ENCODE results near the gene ZBTB7C.

The ZBTB7C gene

GRCh38 chr18:48105317-48105716, 303.9 kb downstream of the ZBTB7C start:
- no peak overlapping the region for H3K4me3 ChIP-seq (ENCODE audit: low read depth, low read length)

GRCh38 chr18:48104705-48105104, 304.5 kb downstream of the ZBTB7C start:
- no peak overlapping the region for H3K4me3 ChIP-seq (ENCODE audit: low read depth, low read length)

GRCh38 chr18:48100651-48101165, 308.5 kb downstream of the ZBTB7C start:
- no peak overlapping the region for H3K4me3 ChIP-seq (ENCODE audit: low read depth, low read length)

DNA sequence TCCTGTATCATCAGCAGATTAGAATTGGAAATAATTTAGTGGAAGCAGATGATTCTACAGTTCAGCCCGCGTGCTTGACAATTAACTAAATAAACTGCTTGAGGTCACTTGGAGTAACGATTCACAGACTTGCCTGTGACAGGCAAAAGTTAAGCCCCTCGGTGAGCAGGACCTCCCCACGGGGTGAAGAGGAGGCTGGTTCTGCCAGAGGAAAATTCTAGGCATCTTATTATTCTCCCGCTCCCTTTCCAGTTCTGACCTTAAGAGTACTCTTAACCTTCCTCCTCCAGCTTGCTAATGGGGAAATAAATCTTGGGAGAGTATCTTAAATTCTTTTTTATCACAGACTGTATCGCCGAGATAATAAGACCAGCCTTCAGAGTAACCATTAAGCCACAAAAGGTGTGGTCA, 309.0 kb downstream of the ZBTB7C start:
- no peak overlapping the region for H3K4me3 ChIP-seq (ENCODE audit: low read depth, low read length)

GRCh38 chr18:48099481-48100164, 309.6 kb downstream of the ZBTB7C start:
- no peak overlapping the region for H3K4me3 ChIP-seq (ENCODE audit: low read depth, low read length)

DNA sequence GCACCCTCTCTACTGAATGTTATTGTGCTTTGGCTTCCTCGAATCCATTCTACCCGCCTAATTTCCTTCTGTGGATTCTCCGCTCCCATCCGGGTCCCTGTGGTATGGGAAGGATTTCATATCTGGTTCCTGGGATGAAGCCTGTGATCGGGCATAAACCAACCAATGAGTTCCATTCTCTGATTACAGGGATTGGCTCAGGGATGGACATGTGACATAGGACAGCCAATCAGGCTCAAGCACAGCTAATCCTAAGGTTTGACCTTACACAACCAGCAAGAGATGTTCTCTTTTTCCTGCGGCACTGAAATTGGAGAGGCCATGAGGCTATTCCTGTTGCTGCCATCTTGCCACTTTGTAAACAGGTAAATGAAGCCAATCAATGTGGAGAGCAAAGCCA, 310.6 kb downstream of the ZBTB7C start:
- H3K4me3 ChIP-seq (ENCODE audit: low read depth, low read length) = no peak overlapping the region

DNA sequence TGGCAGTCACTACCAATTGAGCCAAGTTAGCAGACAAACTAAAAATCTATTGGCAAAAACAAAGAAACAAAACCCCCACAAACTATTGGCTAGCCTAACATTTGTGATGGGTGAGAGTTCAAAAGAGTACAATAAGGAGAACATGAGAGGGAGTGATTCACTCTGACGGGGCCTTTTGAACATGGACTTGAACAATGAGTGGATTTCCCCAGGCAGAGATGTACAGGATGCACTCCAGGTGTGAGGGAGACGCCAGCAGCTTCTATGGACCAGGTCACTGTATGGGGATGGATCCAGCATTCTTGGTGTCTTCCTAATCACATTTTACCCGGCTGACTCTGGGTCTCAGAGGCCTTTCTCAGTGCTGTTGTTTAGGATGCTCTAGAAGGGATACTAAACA, 311.2 kb downstream of the ZBTB7C start:
- no peak overlapping the region for H3K4me3 ChIP-seq (ENCODE audit: low read depth, low read length)

DNA sequence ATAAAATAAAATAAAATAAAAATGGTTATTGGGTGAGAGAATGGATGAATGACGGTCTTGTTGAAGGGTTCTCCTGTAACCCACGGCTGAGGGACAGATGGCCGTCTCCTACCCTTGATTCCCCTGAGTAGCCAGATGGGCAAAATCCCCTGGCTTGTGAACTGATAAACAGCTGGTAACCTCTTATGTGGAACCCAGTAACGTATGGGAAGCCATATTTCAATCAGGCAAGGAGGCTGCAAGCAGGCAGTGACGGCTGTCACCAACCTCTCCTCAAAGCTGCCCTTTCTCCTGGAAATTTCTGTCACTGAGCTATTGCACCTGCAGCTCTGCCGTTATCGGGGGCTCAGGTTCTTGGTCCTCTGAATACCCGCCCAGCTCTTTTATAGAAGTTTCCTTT, 313.5 kb downstream of the ZBTB7C start:
- no peak overlapping the region for H3K4me3 ChIP-seq (ENCODE audit: low read depth, low read length)

DNA sequence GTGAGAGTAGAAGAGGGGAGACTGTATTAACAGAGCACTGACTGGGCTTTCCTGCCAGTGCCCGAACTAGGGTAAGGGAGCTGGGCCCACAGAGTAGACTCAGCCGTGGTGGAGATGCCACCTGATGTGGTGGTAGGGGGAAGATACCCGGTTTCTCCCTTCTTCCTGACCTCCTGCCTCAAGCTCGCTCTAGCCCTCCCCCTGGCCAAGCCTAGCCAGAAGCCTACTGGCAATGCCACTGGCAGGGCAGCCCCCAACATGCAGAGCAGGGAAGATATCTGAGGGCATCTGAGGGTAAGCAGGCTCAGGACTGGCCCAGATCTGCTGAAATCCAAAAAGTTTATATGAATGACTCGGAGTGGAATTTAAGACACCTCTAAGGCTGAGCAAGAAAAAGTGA, 316.1 kb downstream of the ZBTB7C start:
- H3K4me3 ChIP-seq (ENCODE audit: low read depth, low read length) = no peak overlapping the region

GRCh38 chr18:48091869-48092497, 317.2 kb downstream of the ZBTB7C start:
- H3K4me3 ChIP-seq (ENCODE audit: low read depth, low read length) = no peak overlapping the region

GRCh38 chr18:48090702-48091101, 318.5 kb downstream of the ZBTB7C start:
- no peak overlapping the region for H3K4me3 ChIP-seq (ENCODE audit: low read depth, low read length)

- H3K4me3 ChIP-seq (ENCODE audit: low read depth, low read length) = no peak overlapping the region
These were observed 319.2 kb downstream of the ZBTB7C start for GRCh38 chr18:48090021-48090420.

DNA sequence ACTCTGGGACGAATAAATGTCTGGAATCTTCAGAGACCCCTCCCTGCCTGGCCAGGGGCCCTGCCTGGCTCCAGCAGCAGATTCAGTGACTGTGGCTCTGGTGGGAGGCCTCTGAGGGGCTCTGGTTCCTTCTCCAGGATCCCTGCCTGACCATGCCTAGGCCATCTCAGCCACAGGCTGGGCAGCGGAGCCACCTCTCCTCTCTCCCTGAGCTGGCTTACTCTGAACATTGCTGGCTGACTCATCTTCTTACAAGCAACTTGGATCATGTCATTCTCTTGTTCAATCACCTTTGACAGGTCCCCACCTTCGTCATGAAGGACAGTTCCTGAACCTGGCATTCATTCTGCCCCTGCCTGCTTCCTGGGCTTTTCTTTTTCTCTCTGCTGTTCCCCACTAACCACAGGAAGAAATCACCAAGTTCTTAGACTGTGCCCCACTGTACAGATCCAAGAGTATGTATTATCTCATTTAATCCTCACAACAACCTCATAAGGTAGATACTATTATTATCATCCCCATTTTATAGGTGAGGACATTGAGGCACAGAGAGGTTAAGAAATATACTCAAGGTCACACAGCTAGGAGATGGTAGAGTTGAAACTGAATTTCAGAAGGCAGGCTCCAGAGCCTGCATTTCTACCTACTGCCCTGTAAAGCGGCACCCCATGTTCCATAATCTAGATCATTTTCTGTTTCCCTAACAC, 323.2 kb downstream of the ZBTB7C start:
- H3K4me3 ChIP-seq (ENCODE audit: low read depth, low read length) = no peak overlapping the region

DNA sequence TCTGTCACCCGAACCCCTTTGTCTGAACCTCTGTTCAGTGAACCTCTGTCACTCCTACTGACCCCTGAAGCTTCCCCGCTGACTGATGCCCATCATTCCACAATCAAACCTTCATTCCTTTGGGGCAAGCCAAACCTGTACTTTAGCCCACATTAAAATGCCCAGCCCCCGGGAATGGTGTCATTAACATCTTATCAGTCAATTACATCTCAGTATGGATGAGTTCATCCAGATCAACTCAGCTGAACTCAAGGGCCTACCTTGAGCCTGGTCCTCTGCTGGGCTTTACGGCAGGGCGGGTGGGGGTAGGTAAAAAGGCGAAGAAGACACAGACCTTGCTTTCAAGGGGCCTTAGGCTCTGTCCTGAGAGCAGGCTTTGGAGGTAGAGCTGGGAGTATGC, 324.3 kb downstream of the ZBTB7C start:
- H3K4me3 ChIP-seq (ENCODE audit: low read depth, low read length) = no peak overlapping the region

GRCh38 chr18:48084041-48084757, 325.0 kb downstream of the ZBTB7C start:
- H3K4me3 ChIP-seq (ENCODE audit: low read depth, low read length) = no peak overlapping the region

- no peak overlapping the region for H3K4me3 ChIP-seq (ENCODE audit: low read depth, low read length)
These were observed 328.6 kb downstream of the ZBTB7C start for GRCh38 chr18:48080546-48080945.

DNA sequence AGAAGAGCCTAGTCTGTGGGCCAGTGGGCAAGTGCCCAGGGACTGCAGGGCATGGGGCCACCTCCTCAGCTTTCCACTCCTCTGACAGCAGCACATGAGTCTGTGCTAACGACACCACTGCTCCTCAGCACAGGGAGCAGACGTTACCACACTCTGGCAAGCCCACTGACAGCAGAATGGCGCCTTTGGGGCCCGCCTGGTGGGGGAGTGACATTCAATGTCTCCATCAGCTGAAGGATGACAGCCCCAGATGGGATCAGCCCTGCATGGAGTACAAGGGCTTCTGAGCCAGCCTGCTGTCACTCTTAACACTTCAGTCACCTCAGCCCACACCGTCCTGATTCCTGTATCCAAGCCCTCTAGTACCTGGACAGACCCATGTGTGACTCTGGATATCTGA, 329.3 kb downstream of the ZBTB7C start:
- no peak overlapping the region for H3K4me3 ChIP-seq (ENCODE audit: low read depth, low read length)

GRCh38 chr18:48078448-48078847, 330.7 kb downstream of the ZBTB7C start:
- no peak overlapping the region for H3K4me3 ChIP-seq (ENCODE audit: low read depth, low read length)

DNA sequence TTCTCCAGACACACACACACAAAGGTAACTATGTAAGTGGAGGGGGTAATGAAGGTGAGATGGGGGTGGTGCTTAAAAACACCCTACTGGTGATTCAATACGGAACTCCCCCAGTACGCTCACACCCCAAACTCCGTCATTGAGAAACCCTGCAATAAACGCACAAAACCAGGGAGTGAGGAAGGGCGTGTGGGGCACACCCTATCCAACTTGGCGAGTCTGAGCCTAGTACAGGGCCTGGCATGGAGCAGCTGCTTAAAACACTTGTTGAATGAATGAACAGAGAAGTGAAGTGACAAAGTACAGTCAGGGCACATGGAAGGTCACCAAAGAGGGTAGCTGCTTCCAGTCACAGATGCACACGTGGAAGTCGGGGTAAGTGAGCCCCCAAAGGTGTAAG, 331.9 kb downstream of the ZBTB7C start:
- H3K4me3 ChIP-seq (ENCODE audit: low read depth, low read length) = no peak overlapping the region

- H3K4me3 ChIP-seq (ENCODE audit: low read depth, low read length) = no peak overlapping the region
These were observed 332.7 kb downstream of the ZBTB7C start for GRCh38 chr18:48076461-48076860.

GRCh38 chr18:48075707-48076093, 333.5 kb downstream of the ZBTB7C start:
- no peak overlapping the region for H3K4me3 ChIP-seq (ENCODE audit: low read depth, low read length)

All from iPS-11a (cell line).